ENCODE data around the gene OR4M1.

- TF ChIP-seq, protein P1, sequence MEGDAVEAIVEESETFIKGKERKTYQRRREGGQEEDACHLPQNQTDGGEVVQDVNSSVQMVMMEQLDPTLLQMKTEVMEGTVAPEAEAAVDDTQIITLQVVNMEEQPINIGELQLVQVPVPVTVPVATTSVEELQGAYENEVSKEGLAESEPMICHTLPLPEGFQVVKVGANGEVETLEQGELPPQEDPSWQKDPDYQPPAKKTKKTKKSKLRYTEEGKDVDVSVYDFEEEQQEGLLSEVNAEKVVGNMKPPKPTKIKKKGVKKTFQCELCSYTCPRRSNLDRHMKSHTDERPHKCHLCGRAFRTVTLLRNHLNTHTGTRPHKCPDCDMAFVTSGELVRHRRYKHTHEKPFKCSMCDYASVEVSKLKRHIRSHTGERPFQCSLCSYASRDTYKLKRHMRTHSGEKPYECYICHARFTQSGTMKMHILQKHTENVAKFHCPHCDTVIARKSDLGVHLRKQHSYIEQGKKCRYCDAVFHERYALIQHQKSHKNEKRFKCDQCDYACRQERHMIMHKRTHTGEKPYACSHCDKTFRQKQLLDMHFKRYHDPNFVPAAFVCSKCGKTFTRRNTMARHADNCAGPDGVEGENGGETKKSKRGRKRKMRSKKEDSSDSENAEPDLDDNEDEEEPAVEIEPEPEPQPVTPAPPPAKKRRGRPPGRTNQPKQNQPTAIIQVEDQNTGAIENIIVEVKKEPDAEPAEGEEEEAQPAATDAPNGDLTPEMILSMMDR (IDR thresholded peaks at IDR 0.05) = no peak
- TF ChIP-seq POLR2A (IDR thresholded peaks at IDR 0.05) = no peak
Observed at GRCh38 chr14:19743256-19743655, 30.0 kb upstream of the OR4M1 start, which contains the start of gene OR4Q3.
